Mesendoderm (in vitro differentiated cells): ENCODE data around the gene RIT2.

Source experiments
- DNase-seq: peaks from one replicate; pipeline ENCODE4 v3.0.0; 2013
- H2AK5ac ChIP-seq: 2 replicates; pipeline ENCODE4 v1.6.1; 2013; ENCODE audit warnings: low read length, inconsistent platforms
- H2BK120ac ChIP-seq: 2 replicates; pipeline ENCODE4 v1.6.1; 2013; ENCODE audit warnings: low read depth, mild to moderate bottlenecking, low read length, moderate library complexity, mixed read lengths
- H2BK15ac ChIP-seq: replicated peaks from 2 replicates; pipeline ENCODE4 v1.6.1; 2013; ENCODE audit warnings: low read depth, mild to moderate bottlenecking, moderate library complexity
- H2BK5ac ChIP-seq: 2 replicates; pipeline ENCODE4 v1.6.1; 2013; ENCODE audit warnings: low read length, inconsistent platforms
- H3K18ac ChIP-seq: 2 replicates; pipeline ENCODE4 v1.6.1; 2013; ENCODE audit warnings: mild to moderate bottlenecking, low read length, mixed read lengths
- H3K23ac ChIP-seq: one replicate; pipeline ENCODE4 v1.6.1; 2013; ENCODE audit warnings: low read length
- H3K27ac ChIP-seq: 2 replicates; pipeline ENCODE4 v1.5.1; 2013; ENCODE audit warnings: low read depth, mild to moderate bottlenecking, inconsistent platforms, low read length, moderate library complexity
- H3K27me3 ChIP-seq: 2 replicates; pipeline ENCODE4 v1.6.1; 2013; ENCODE audit warnings: low read length, control low read depth, mild to moderate bottlenecking, inconsistent platforms; ENCODE audit not compliant: insufficient read depth, poor library complexity
- H3K36me3 ChIP-seq: 2 replicates; pipeline ENCODE4 v1.6.1; 2013; ENCODE audit warnings: low read length, inconsistent platforms; ENCODE audit not compliant: control insufficient read depth, insufficient read depth
- H3K4ac ChIP-seq: one replicate; pipeline ENCODE4 v1.6.1; 2013; ENCODE audit warnings: low read depth, mild to moderate bottlenecking, low read length, moderate library complexity
- H3K4me1 ChIP-seq: 2 replicates; pipeline ENCODE4 v1.6.1; 2013; ENCODE audit warnings: low read depth, low read length, inconsistent platforms; ENCODE audit not compliant: control insufficient read depth
- H3K4me2 ChIP-seq: 2 replicates; pipeline ENCODE4 v1.6.1; 2013; ENCODE audit warnings: low read length
- H3K4me3 ChIP-seq: 2 replicates; pipeline ENCODE4 v1.5.1; 2013; ENCODE audit warnings: mild to moderate bottlenecking, low read length
- H3K56ac ChIP-seq: one replicate; pipeline ENCODE4 v1.6.1; 2013; ENCODE audit warnings: low read length
- H3K79me1 ChIP-seq: 2 replicates; pipeline ENCODE4 v1.6.1; 2013; ENCODE audit warnings: low read length, inconsistent platforms
- H3K79me2 ChIP-seq: 2 replicates; pipeline ENCODE4 v1.6.1; 2013; ENCODE audit warnings: mild to moderate bottlenecking, low read length; ENCODE audit not compliant: control insufficient read depth, insufficient read depth
- H3K9ac ChIP-seq: 2 replicates; pipeline ENCODE4 v1.6.1; 2013; ENCODE audit warnings: low read length, inconsistent platforms
- H4K5ac ChIP-seq: one replicate; pipeline ENCODE4 v1.6.1; 2013; ENCODE audit warnings: low read length
- H4K8ac ChIP-seq: one replicate; pipeline ENCODE4 v1.6.1; 2013; ENCODE audit warnings: low read depth, mild to moderate bottlenecking, control low read depth, low read length, moderate library complexity
- WGBS: extraction: QIAGEN DNeasy Blood & Tissue Kit; methylation state at CpG from one replicate; pipeline ENCODE4 v1.1.7; 2013; ENCODE audit warnings: low lambda C conversion rate, missing lambda C conversion rate; ENCODE audit not compliant: insufficient coverage; ENCODE audit errors: extremely low coverage; 5-methylcytosine and 5-hydroxymethylcytosine counted together

Gene RIT2

DNA sequence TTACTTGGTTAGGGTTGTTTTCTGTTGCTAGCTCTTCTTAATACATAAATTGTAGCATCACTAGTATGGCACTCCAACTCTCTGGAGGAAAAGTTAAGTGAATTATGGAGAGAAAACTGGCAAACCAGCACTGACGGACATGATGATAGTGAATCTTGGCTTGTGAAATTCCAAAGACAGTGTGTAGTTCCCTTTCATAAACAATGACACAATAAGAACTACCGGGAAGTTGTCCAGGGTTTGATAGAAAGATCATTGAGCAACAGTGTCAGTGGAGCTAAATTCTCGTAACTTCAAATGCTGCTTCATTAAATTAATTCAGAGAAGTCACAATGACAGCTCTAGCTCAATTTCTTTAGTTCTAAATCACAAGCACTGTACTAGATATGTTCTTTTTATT lies 66.5 kb downstream of the RIT2 start:
- Histone ChIP-seq H3K4me3 (no peak overlapping the region), H3K79me2 (no peaks in the 10 kb centered on the region), H4K8ac (no peak overlapping the region), H2BK5ac (no peak overlapping the region), H3K4me2 (no peak overlapping the region), H4K5ac (no peak overlapping the region), H3K36me3 (no peaks in the 10 kb centered on the region), H2BK120ac (no peak overlapping the region), H3K23ac (no peak overlapping the region), H3K56ac (no peak overlapping the region), H3K27me3 (no peaks in the 10 kb centered on the region), H2AK5ac (no peak overlapping the region), H3K9ac (no peak overlapping the region), H3K4me1 (no peaks in the 10 kb centered on the region), H3K18ac (no peak overlapping the region), H3K79me1 (no peaks in the 10 kb centered on the region), H2BK15ac (no peak overlapping the region), H3K27ac (no peak overlapping the region), H3K4ac (no peak overlapping the region)
- no CpG with 5 or more reads among the region's 3 CpGs for WGBS
- no peak for DNase-seq

DNA sequence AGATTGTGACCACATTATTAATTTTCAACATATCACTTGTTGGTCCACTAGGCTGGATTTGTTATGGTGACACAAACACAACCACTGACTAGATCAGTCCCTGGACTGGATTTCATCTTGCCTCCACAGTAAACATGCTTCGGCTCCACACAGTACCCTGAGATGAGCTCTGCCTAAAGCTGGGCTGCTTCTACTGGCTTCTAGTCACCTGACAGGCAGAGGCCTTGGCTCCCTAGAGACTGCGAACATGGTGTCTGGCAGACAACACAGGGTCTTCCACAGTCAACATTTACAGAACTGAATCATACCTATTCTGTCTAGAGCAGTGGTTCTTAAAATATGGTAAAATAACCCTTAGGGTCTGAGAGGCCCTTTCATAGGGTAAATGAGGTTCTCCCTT lies 69.2 kb downstream of the RIT2 start:
- Histone ChIP-seq H3K27me3 (no peaks in the 10 kb centered on the region), H3K36me3 (no peaks in the 10 kb centered on the region), H3K79me1 (no peaks in the 10 kb centered on the region), H3K27ac (no peak overlapping the region), H2BK5ac (no peak overlapping the region), H3K4me2 (no peak overlapping the region), H3K4me1 (no peaks in the 10 kb centered on the region), H2BK120ac (no peak overlapping the region), H3K4me3 (no peak overlapping the region), H3K56ac (no peak overlapping the region), H3K23ac (no peak overlapping the region), H4K5ac (no peak overlapping the region), H3K4ac (peak overlapping the region; percentile 16), H3K18ac (peak overlapping the region; percentile 23), H2AK5ac (no peak overlapping the region), H2BK15ac (no peak overlapping the region), H4K8ac (no peak overlapping the region), H3K9ac (no peak overlapping the region), H3K79me2 (no peaks in the 10 kb centered on the region)
- no CpG with 5 or more reads among the region's 2 CpGs for WGBS
- no peak for DNase-seq

DNA sequence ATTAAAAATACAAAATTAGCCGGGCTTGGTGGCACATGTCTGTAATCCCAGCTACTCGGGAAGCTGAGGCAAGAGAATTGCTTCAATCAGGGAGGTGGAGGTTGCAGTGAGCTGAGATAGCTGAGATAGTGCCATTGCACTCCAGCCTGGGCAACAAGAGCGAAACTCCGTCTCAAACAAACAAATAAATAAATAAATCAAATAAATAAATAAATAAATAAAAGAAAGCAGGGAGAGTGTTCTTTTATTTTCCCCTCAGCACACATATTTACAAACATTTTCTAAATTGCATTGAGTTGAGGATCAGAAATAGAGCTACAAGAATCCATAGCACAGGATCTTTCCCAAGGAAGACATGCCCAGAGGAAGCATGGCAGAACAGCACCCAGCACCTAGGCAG lies 71.9 kb downstream of the RIT2 start:
- no peaks in the 10 kb centered on the region for H3K27me3 ChIP-seq
- H2AK5ac ChIP-seq: no peak overlapping the region
- H3K36me3 ChIP-seq: no peaks in the 10 kb centered on the region
- H3K4me3 ChIP-seq: no peak overlapping the region
- no peak overlapping the region for H2BK120ac ChIP-seq
- no peaks in the 10 kb centered on the region for H3K4me1 ChIP-seq
- no peaks in the 10 kb centered on the region for H3K79me1 ChIP-seq
- no peaks in the 10 kb centered on the region for H3K79me2 ChIP-seq
- no peak overlapping the region for H3K4ac ChIP-seq
- H3K9ac ChIP-seq: no peak overlapping the region
- no peak overlapping the region for H3K27ac ChIP-seq
- no peak overlapping the region for H3K18ac ChIP-seq
- no peak overlapping the region for H4K8ac ChIP-seq
- H2BK5ac ChIP-seq: no peak overlapping the region
- WGBS: no CpG with 5 or more reads among the region's 4 CpGs
- no peak overlapping the region for H3K23ac ChIP-seq
- no peak for DNase-seq
- no peak overlapping the region for H3K56ac ChIP-seq
- H2BK15ac ChIP-seq: no peak overlapping the region
- H4K5ac ChIP-seq: no peak overlapping the region
- no peak overlapping the region for H3K4me2 ChIP-seq

DNA sequence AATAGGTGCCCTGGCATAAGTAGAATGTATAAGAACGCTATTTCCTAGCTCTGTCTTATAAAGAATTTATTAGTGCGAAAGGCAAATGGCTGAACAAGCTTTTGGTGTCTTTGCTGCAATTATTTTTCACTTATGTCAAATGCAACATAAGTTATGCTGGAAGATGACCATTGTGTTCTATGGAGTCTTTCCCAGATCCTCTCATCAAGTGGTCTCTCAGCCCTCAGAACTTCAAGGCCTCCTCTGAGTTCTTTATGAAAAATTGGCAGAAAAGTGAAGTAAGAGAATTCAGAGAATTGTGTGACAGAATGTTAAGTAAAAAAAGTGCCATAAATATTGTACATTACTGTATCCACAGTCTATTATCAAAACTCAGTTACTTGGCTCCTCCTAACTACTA lies 75.2 kb downstream of the RIT2 start:
- Histone ChIP-seq H3K79me2 (no peaks in the 10 kb centered on the region), H2BK15ac (peak overlapping the region; percentile 36), H3K27me3 (no peaks in the 10 kb centered on the region), H3K36me3 (no peaks in the 10 kb centered on the region), H3K79me1 (no peaks in the 10 kb centered on the region), H3K4ac (no peak overlapping the region), H3K23ac (no peak overlapping the region), H3K9ac (no peak overlapping the region), H3K18ac (no peak overlapping the region), H3K4me2 (no peak overlapping the region), H3K56ac (no peak overlapping the region), H3K4me3 (no peak overlapping the region), H3K4me1 (no peaks in the 10 kb centered on the region), H2BK5ac (no peak overlapping the region), H4K8ac (no peak overlapping the region), H2BK120ac (no peak overlapping the region), H4K5ac (no peak overlapping the region), H3K27ac (no peak overlapping the region), H2AK5ac (no peak overlapping the region)
- DNase-seq: no peak
- WGBS: no CpG with 5 or more reads among the region's 2 CpGs

DNA sequence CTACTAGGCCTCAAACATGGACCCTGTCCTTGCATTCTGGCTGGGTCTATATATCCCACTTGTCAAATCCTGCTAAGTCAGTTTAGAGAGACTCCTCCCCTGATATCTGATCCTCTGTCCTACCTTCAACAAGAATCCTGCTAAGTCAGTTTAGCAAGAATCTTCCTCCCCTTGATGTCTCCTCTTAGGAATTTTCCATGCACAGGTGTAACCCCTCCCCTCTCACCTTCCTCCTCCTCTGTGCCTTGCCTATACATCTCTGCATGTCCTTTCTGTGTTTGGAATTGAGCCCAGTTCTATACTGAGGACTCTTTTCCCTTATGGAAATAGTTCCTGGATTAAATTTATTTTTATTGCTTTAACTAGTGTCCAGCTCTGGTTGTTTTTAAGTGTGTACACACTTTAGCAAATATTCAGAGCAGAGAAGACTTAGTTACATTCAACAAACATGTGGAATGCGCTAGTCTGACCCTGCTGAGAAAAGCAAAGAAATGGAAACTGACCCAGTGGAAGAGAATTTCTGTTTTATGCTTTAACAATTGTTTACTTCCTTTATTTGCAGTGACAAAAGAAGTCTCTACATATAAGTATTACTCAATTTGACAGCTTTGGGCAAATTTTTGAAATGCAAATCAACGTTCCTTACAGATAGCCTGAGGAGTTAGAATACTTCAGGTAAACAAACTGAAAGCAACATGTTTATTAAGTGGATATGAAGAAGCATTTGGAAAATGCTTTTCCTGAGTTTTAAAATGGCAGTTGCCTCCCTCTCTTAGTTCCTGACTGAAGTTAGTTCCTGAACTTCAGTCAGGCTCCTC lies 80.6 kb downstream of the RIT2 start:
- H3K36me3 ChIP-seq: no peaks in the 10 kb centered on the region
- H3K18ac ChIP-seq: no peak overlapping the region
- H2BK5ac ChIP-seq: peak overlapping the region; percentile 47
- H3K4me1 ChIP-seq: no peaks in the 10 kb centered on the region
- no peak overlapping the region for H3K9ac ChIP-seq
- H3K56ac ChIP-seq: peak overlapping the region; percentile 30
- H3K4me3 ChIP-seq: no peak overlapping the region
- no peaks in the 10 kb centered on the region for H3K79me1 ChIP-seq
- H3K79me2 ChIP-seq: no peaks in the 10 kb centered on the region
- H4K8ac ChIP-seq: no peak overlapping the region
- WGBS: no CpG with 5 or more reads among the region's 2 CpGs
- H3K4me2 ChIP-seq: no peak overlapping the region
- peak; percentile 97 for DNase-seq
- H2AK5ac ChIP-seq: no peak overlapping the region
- H2BK15ac ChIP-seq: peak overlapping the region; percentile 85
- H3K27me3 ChIP-seq: no peaks in the 10 kb centered on the region
- H4K5ac ChIP-seq: no peak overlapping the region
- H3K23ac ChIP-seq: no peak overlapping the region
- H3K27ac ChIP-seq: peak overlapping the region; percentile 51
- no peak overlapping the region for H3K4ac ChIP-seq
- no peak overlapping the region for H2BK120ac ChIP-seq

DNA sequence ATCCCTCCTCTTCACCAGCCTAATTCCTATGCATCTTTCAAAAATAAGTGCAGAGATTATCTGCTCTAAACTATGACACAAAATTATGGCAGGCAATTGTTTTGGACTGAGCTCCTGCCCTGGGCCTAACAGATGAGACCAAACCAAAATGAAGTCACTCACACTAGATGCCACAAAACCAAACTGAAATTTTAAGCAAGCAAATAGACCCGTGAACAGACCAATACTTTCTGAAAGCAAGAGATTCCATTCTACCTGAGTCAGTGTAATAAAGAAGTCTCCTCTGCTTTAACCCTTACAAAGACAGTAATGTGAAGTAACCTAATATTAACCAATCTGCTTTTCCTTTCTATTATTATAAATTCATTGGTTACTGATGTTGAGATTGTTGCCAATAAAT lies 84.3 kb downstream of the RIT2 start:
- peak overlapping the region; percentile 86 for H4K8ac ChIP-seq
- no peak overlapping the region for H2BK5ac ChIP-seq
- no peak overlapping the region for H3K4me3 ChIP-seq
- no peaks in the 10 kb centered on the region for H3K27me3 ChIP-seq
- H3K4me1 ChIP-seq: no peaks in the 10 kb centered on the region
- H4K5ac ChIP-seq: no peak overlapping the region
- WGBS: no CpG with 5 or more reads among the region's 1 CpG
- H3K9ac ChIP-seq: no peak overlapping the region
- H3K79me1 ChIP-seq: no peaks in the 10 kb centered on the region
- H3K23ac ChIP-seq: no peak overlapping the region
- peak; percentile 7 for DNase-seq
- H3K79me2 ChIP-seq: no peaks in the 10 kb centered on the region
- no peaks in the 10 kb centered on the region for H3K36me3 ChIP-seq
- peak overlapping the region; percentile 92 for H3K18ac ChIP-seq
- no peak overlapping the region for H3K4me2 ChIP-seq
- H3K56ac ChIP-seq: no peak overlapping the region
- H2AK5ac ChIP-seq: no peak overlapping the region
- no peak overlapping the region for H3K27ac ChIP-seq
- H3K4ac ChIP-seq: peak overlapping the region; percentile 87
- peak overlapping the region; percentile 45 for H2BK15ac ChIP-seq
- H2BK120ac ChIP-seq: no peak overlapping the region
